Transverse colon (tissue), 4 donors: Measurements from ENCODE around the gene SOBP.

Experiments
- CTCF ChIP-seq, 5 experiments: fragments of 200-600 bp in 3 of 5; fragments of 450-650 bp in 2 of 5; sonication (generic) in 3 of 5; IDR thresholded peaks; 1 replicate in 2 of 5; 2 replicates in 3 of 5; pipeline ENCODE4 v1.5.1; 2016 to 2017; ENCODE audit warnings: antibody characterized with exemption in 5 of 5, inconsistent platforms in 3 of 5, mild to moderate bottlenecking in 2 of 5, moderate library complexity in 1 of 5
- EP300 ChIP-seq: sonication (generic); formaldehyde crosslinking; IDR thresholded peaks from one replicate; pipeline ENCODE4 v1.6.1; 2017; ENCODE audit warnings: antibody characterized with exemption, low read depth
- POLR2A ChIP-seq: fragments of 450-650 bp; IDR thresholded peaks from one replicate; pipeline ENCODE4 v1.6.1; 2016; ENCODE audit warnings: antibody characterized with exemption, mild to moderate bottlenecking, moderate library complexity
- POLR2AphosphoS5 ChIP-seq, 3 donors: sonication (generic); formaldehyde crosslinking; IDR thresholded peaks; one replicate each; pipeline ENCODE4 v1.6.1; 2016; ENCODE audit warnings: antibody characterized with exemption in 3 of 3

- TF ChIP-seq CTCF (IDR thresholded peaks at IDR 0.05): no peak
- no peak for TF ChIP-seq EP300
- TF ChIP-seq POLR2A: no peak
- TF ChIP-seq POLR2AphosphoS5 (IDR thresholded peaks at IDR 0.05): no peak
Observed at GRCh38 chr6:107683183-107683582, 193.3 kb downstream of the SOBP start.
